Measurements from ENCODE around the gene SLC22A7.

The SLC22A7 gene

DNA sequence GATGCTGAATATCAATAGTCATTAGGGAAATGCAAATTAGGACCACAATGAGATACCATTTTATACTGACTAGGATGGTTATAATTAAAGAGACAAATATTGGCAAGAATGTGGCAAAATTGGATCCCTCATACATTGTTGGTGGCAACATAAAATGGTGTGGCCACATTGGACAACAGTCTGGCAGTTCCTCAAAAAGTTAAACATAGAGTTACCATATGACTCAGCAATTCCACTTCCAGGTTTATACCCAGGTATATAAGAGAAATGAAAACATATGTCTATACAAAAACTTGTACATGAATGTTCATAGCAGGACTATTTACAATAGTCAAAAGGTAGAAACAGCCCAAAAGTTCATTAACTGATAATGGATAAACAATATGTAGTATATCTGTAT lies 12.6 kb downstream of the SLC22A7 start:
- no peaks in the 10 kb centered on the region for H3F3A ChIP-seq (ENCODE audit: insufficient read depth, low read length)
- H3K9me3 ChIP-seq (replicated peaks; ENCODE audit: insufficient read depth, low read length), result no peaks in the 10 kb centered on the region
- H3K4me1 ChIP-seq (ENCODE audit: low read length), result no peaks in the 10 kb centered on the region
- no peaks in the 10 kb centered on the region for H4K20me1 ChIP-seq (ENCODE audit: insufficient read depth, low read length)
- H3K9me2 ChIP-seq (replicated peaks; ENCODE audit: insufficient read depth, low read length), result no peaks in the 10 kb centered on the region
- no peak overlapping the region for H2AFZ ChIP-seq (ENCODE audit: low read length)
- no peak for DNase-seq
- H3K36me3 ChIP-seq (replicated peaks; ENCODE audit: insufficient read depth, low read length), result no peaks in the 10 kb centered on the region
- no peaks in the 10 kb centered on the region for H3K79me2 ChIP-seq (ENCODE audit: low read length)
- no peak overlapping the region for H3K9ac ChIP-seq (ENCODE audit: low read length)
- TF ChIP-seq EZH2 (optimal IDR thresholded peaks at IDR 0.05; ENCODE audit: low read depth, low read length), result no peak
- TF ChIP-seq EZH2phosphoT487 (IDR thresholded peaks at IDR 0.05; ENCODE audit: low read length), result no peak
- TF ChIP-seq, protein P1, sequence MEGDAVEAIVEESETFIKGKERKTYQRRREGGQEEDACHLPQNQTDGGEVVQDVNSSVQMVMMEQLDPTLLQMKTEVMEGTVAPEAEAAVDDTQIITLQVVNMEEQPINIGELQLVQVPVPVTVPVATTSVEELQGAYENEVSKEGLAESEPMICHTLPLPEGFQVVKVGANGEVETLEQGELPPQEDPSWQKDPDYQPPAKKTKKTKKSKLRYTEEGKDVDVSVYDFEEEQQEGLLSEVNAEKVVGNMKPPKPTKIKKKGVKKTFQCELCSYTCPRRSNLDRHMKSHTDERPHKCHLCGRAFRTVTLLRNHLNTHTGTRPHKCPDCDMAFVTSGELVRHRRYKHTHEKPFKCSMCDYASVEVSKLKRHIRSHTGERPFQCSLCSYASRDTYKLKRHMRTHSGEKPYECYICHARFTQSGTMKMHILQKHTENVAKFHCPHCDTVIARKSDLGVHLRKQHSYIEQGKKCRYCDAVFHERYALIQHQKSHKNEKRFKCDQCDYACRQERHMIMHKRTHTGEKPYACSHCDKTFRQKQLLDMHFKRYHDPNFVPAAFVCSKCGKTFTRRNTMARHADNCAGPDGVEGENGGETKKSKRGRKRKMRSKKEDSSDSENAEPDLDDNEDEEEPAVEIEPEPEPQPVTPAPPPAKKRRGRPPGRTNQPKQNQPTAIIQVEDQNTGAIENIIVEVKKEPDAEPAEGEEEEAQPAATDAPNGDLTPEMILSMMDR (IDR thresholded peaks at IDR 0.05; ENCODE audit: low read length), result no peak
- no peak overlapping the region for H3K4me2 ChIP-seq (ENCODE audit: low read depth, low read length)
- no peaks in the 10 kb centered on the region for H3K27me3 ChIP-seq (replicated peaks; ENCODE audit: insufficient read depth, low read length)
- no peak overlapping the region for H3K27ac ChIP-seq (ENCODE audit: low read length)
- no peak overlapping the region for H3K4me3 ChIP-seq (ENCODE audit: low read length)

DNA sequence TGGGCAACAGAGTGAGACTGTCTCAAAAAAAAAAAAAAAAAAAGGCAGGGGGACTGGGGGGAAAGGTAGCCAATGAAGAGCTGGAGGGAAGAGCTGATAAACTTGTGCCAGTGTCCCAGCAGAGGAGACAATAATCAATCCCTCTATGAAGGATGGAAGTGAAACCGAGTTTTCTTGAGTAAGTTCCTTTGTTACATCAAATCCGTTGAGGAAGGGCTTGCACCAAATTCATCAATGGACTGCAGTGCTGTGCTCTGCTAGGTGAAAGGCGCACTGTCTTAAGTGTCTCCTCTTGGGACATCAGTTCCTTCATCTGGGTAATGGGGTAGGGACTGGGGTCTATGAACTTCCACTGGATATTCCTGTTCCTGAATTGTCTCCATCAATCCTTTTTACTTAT lies 13.6 kb downstream of the SLC22A7 start:
- H2AFZ ChIP-seq (ENCODE audit: low read length), result no peak overlapping the region
- no peaks in the 10 kb centered on the region for H3K9me3 ChIP-seq (replicated peaks; ENCODE audit: insufficient read depth, low read length)
- TF ChIP-seq EZH2 (optimal IDR thresholded peaks at IDR 0.05; ENCODE audit: low read depth, low read length), result no peak
- TF ChIP-seq, protein P1 (IDR thresholded peaks at IDR 0.05; ENCODE audit: low read length), result no peak
- TF ChIP-seq EZH2phosphoT487 (IDR thresholded peaks at IDR 0.05; ENCODE audit: low read length), result no peak
- H3F3A ChIP-seq (ENCODE audit: insufficient read depth, low read length), result no peaks in the 10 kb centered on the region
- H3K9me2 ChIP-seq (replicated peaks; ENCODE audit: insufficient read depth, low read length), result no peaks in the 10 kb centered on the region
- no peak overlapping the region for H3K9ac ChIP-seq (ENCODE audit: low read length)
- no peak overlapping the region for H3K4me2 ChIP-seq (ENCODE audit: low read depth, low read length)
- H3K4me1 ChIP-seq (ENCODE audit: low read length), result no peaks in the 10 kb centered on the region
- H3K27me3 ChIP-seq (replicated peaks; ENCODE audit: insufficient read depth, low read length), result no peaks in the 10 kb centered on the region
- no peaks in the 10 kb centered on the region for H3K79me2 ChIP-seq (ENCODE audit: low read length)
- H4K20me1 ChIP-seq (ENCODE audit: insufficient read depth, low read length), result no peaks in the 10 kb centered on the region
- H3K27ac ChIP-seq (ENCODE audit: low read length), result no peak overlapping the region
- no peak for DNase-seq
- no peak overlapping the region for H3K4me3 ChIP-seq (ENCODE audit: low read length)
- no peaks in the 10 kb centered on the region for H3K36me3 ChIP-seq (replicated peaks; ENCODE audit: insufficient read depth, low read length)

DNA sequence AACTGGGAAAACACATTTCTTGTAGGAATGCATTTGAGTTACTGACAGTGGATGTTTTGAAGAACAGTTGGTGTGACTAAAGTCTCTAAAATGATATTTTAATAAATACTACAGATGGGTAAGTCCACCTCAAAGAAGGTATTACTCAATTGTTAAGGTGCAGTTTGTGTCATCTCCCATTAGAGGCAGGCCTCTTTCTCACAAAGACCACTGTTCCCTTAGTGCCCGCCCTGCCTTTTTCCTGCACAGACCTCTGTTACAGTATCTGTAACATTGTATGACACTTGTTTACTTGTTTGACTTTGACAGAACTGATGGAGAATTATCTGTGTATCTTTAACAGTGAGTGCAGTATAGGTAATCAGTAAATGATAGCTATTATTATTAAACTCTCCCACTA lies 15.8 kb downstream of the SLC22A7 start:
- Histone ChIP-seq H3K36me3 (replicated peaks; ENCODE audit: insufficient read depth, low read length) (no peaks in the 10 kb centered on the region), H2AFZ (ENCODE audit: low read length) (no peak overlapping the region), H3K4me1 (ENCODE audit: low read length) (no peaks in the 10 kb centered on the region), H3F3A (ENCODE audit: insufficient read depth, low read length) (no peaks in the 10 kb centered on the region), H4K20me1 (ENCODE audit: insufficient read depth, low read length) (no peaks in the 10 kb centered on the region), H3K9me3 (replicated peaks; ENCODE audit: insufficient read depth, low read length) (no peaks in the 10 kb centered on the region), H3K9ac (ENCODE audit: low read length) (no peak overlapping the region), H3K27ac (ENCODE audit: low read length) (no peak overlapping the region), H3K4me2 (ENCODE audit: low read depth, low read length) (no peak overlapping the region), H3K79me2 (ENCODE audit: low read length) (no peaks in the 10 kb centered on the region), H3K9me2 (replicated peaks; ENCODE audit: insufficient read depth, low read length) (no peaks in the 10 kb centered on the region), H3K4me3 (ENCODE audit: low read length) (no peak overlapping the region), H3K27me3 (replicated peaks; ENCODE audit: insufficient read depth, low read length) (no peaks in the 10 kb centered on the region)
- TF ChIP-seq EZH2 (optimal IDR thresholded peaks at IDR 0.05; ENCODE audit: low read depth, low read length) (no peak), EZH2phosphoT487 (IDR thresholded peaks at IDR 0.05; ENCODE audit: low read length) (no peak)
- TF ChIP-seq, protein P1 (IDR thresholded peaks at IDR 0.05; ENCODE audit: low read length), result no peak
- no peak for DNase-seq
